ENCODE data around the gene CARD6.

DNA sequence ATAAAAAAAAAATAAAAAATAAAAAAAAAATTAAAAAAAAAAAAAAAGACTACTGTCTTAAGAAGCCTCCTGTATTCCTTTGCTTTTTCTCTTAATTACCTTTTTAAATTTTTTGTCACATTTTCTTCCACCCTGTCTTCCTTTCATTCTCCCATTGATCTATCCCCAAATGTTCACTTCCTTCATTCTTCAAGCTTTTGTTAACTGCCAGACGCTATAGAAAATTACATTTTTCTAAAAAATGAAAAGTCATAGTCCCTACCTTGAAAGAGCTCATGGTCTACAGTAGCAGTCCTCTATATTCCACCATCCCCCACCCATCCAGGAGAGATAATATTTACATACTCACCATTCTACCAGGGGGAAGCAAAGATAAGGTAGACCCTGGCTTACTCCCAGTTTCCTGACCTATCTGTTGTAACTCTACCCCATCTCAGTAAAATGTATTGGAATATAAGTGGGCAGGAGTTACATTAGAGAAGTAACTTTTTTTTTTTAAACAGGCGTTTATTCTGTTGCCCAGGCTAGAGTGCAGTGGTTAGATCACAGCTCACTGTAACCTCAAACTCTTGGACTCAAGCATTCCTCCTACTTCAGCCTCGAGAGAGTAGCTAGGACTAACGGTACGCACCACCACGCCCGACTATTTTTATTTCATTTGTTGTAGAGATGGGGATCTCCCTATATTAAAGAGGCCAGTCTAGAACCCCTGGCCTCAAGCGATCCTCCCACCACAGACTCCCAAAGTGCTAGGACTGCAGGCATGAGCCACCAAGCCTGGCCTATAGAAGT, 39.2 kb upstream of the CARD6 start:
- no peak for TF ChIP-seq POLR2A (IDR thresholded peaks at IDR 0.05)
- TF ChIP-seq, protein P1, sequence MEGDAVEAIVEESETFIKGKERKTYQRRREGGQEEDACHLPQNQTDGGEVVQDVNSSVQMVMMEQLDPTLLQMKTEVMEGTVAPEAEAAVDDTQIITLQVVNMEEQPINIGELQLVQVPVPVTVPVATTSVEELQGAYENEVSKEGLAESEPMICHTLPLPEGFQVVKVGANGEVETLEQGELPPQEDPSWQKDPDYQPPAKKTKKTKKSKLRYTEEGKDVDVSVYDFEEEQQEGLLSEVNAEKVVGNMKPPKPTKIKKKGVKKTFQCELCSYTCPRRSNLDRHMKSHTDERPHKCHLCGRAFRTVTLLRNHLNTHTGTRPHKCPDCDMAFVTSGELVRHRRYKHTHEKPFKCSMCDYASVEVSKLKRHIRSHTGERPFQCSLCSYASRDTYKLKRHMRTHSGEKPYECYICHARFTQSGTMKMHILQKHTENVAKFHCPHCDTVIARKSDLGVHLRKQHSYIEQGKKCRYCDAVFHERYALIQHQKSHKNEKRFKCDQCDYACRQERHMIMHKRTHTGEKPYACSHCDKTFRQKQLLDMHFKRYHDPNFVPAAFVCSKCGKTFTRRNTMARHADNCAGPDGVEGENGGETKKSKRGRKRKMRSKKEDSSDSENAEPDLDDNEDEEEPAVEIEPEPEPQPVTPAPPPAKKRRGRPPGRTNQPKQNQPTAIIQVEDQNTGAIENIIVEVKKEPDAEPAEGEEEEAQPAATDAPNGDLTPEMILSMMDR (IDR thresholded peaks at IDR 0.05 in 8 of 11, conservative IDR thresholded peaks at IDR 0.05 in 3 of 11), result no peak

Measured in spleen (tissue), 7 donors.